Psoas muscle (tissue), 8 donors: ENCODE results near the gene NDST3. TPM values are rescaled to one million over a fixed set of nuclear protein-coding genes. Genes with fewer than 3 reads are reported as not detected.

Source experiments
- ATAC-seq, 4 donors: fragments of 200-7000 bp; cut with Tn5 transposase; one replicate each; pipeline ENCODE4 v1.9.1; 2020; ENCODE audit warnings: moderate library complexity in 3 of 4, mild to moderate bottlenecking in 2 of 4
- DNase-seq, 2 donors: peaks; one replicate each; pipeline ENCODE4 v3.0.0-alpha.2; 2020
- H3K27ac ChIP-seq: fragments of 200-600 bp; one replicate; pipeline ENCODE4 v1.8.0; 2022
- H3K27me3 ChIP-seq, 3 donors: fragments of 200-600 bp in 1 of 3; one replicate each; pipeline versions ENCODE4 v1.6.1 to v1.8.0; 2013 to 2022; ENCODE audit warnings: low read length in 2 of 3, mild to moderate bottlenecking in 2 of 3, moderate library complexity in 1 of 3; ENCODE audit not compliant: insufficient read depth in 3 of 3
- H3K36me3 ChIP-seq, 2 donors: fragments of 200-600 bp in 1 of 2; one replicate each; pipeline versions ENCODE4 v1.6.1 to v1.8.0; 2013 to 2022; ENCODE audit warnings: low read depth in 1 of 2, mild to moderate bottlenecking in 1 of 2, moderate library complexity in 1 of 2; ENCODE audit not compliant: insufficient read depth in 1 of 2
- H3K4me1 ChIP-seq: fragments of 200-600 bp; one replicate; pipeline ENCODE4 v1.8.0; 2022
- H3K4me3 ChIP-seq: fragments of 200-600 bp; one replicate; pipeline ENCODE4 v1.8.0; 2022; ENCODE audit warnings: mild to moderate bottlenecking
- H3K9me3 ChIP-seq: fragments of 200-600 bp; one replicate; pipeline ENCODE4 v1.8.0; 2022
- CTCF ChIP-seq: fragments of 200-600 bp; IDR thresholded peaks from one replicate; pipeline ENCODE4 v1.8.0; 2022; ENCODE audit warnings: antibody characterized with exemption
- WGBS, 3 donors: extraction: QIAGEN DNeasy Blood & Tissue Kit; methylation state at CpG; one replicate each; pipeline versions ENCODE4 v1.1.6 to v1.1.7; 2013; 5-methylcytosine and 5-hydroxymethylcytosine counted together
- intact Hi-C, 2 donors: fragments of 100-400 bp; cut with DNase I; formaldehyde crosslinking; loops; one replicate each; pipeline versions ENCODE4 v1.11.0 to v1.14.2; 2022
- polyA plus RNA-seq, 3 donors: library from polyadenylated mRNA; stranded (reverse); fragments of 200-250 nt; gene quantifications; one replicate each; pipeline ENCODE4 v1.2.3, GENCODE V29; 2013
- total RNA-seq, 4 donors: library from RNA; stranded (reverse); fragmentation: NEBNext Ultra II Directional in 2 of 4; extraction: Animal tissue kit (Norgen Biotek cat#: 25700) in 2 of 4; gene quantifications; one replicate each; pipeline versions ENCODE4 v1.2.1 to v1.2.4, GENCODE V29; 2021 to 2023
- donor health status: healthy with polysubstance abuse.
- donor health status: DM: no; HTN: no; CAD: no; lungs with moderate emphysema.
- donor health status: Bipolar disorder and iron deficiency.
- donor health status: healthy.
- donor health status: DM: yes; HTN: yes; CAD: no.
- donor health status: DM: no; HTN: no; CAD: no.
- donor health status: DM: no; HTN: no; CAD: no.
- donor health status: DM: yes; HTN: yes; CAD: no.

Gene NDST3
- total and polyA plus RNA-seq, 7 donors, result not detected

- WGBS, 3 donors, result 66 to 70% (median 68%) methylated on average over 2 of the region's 2 CpGs
- Histone ChIP-seq H3K4me1 (no peaks in the 10 kb centered on the region), H3K36me3 (no peaks in the 10 kb centered on the region), H3K27me3 (no peaks in the 10 kb centered on the region), H3K27ac (no peak overlapping the region), H3K4me3 (no peak overlapping the region), H3K9me3 (no peaks in the 10 kb centered on the region)
- DNase-seq (no peak), ATAC-seq (no peak)
- TF ChIP-seq CTCF, result no peak
- intact Hi-C loops, result no loop called here
These were observed 146.5 kb downstream of the NDST3 start for GRCh38 chr4:118180776-118181175.

- H3K27ac ChIP-seq, result no peak overlapping the region
- peaks cover 0 to 2% (median 0%) of the 10 kb centered on the region in 3 donors for H3K27me3 ChIP-seq
- DNase-seq, result no peak
- TF ChIP-seq CTCF, result no peak
- peaks cover 2% of the 10 kb centered on the region for H3K9me3 ChIP-seq
- intact Hi-C loops, result no loop called here
- no peak overlapping the region for H3K4me3 ChIP-seq
- no peaks in the 10 kb centered on the region for H3K36me3 ChIP-seq
- ATAC-seq, result no peak
- no peaks in the 10 kb centered on the region for H3K4me1 ChIP-seq
- 71 to 74% (median 74%) methylated on average over 2 of the region's 2 CpGs for WGBS, 3 donors
These were observed 156.6 kb downstream of the NDST3 start for GRCh38 chr4:118190903-118191302.

- no peak for TF ChIP-seq CTCF
- no peak overlapping the region for H3K27ac ChIP-seq
- DNase-seq (no peak), ATAC-seq (no peak)
- H3K4me1 ChIP-seq, result no peaks in the 10 kb centered on the region
- no peak overlapping the region for H3K4me3 ChIP-seq
- intact Hi-C loops, result no loop called here
- no peaks in the 10 kb centered on the region for H3K36me3 ChIP-seq
- peaks cover 0 to 2% (median 0%) of the 10 kb centered on the region in 3 donors for H3K27me3 ChIP-seq
- peaks cover 4% of the 10 kb centered on the region for H3K9me3 ChIP-seq
- WGBS, 3 donors, result 66 to 75% (median 73%) methylated on average over 6 of the region's 6 CpGs
These were observed 159.1 kb downstream of the NDST3 start for GRCh38 chr4:118193421-118193820.

GRCh38 chr4:118206627-118207026, 172.3 kb downstream of the NDST3 start:
- no peaks in the 10 kb centered on the region for H3K4me1 ChIP-seq
- no peak for ATAC-seq
- H3K27me3 ChIP-seq, result no peaks in the 10 kb centered on the region
- no peaks in the 10 kb centered on the region for H3K36me3 ChIP-seq
- peaks cover 7% of the 10 kb centered on the region for H3K9me3 ChIP-seq
- WGBS, 3 donors, result 80 to 87% (median 81%) methylated on average over 2 of the region's 2 CpGs
- no peak for TF ChIP-seq CTCF
- intact Hi-C loops, result no loop called here
- no peak overlapping the region for H3K27ac ChIP-seq
- DNase-seq, result no peak
- no peak overlapping the region for H3K4me3 ChIP-seq

GRCh38 chr4:118213101-118213500, 178.8 kb downstream of the NDST3 start:
- intact Hi-C loops, result no loop called here
- Histone ChIP-seq H3K9me3 (no peaks in the 10 kb centered on the region), H3K27ac (no peak overlapping the region), H3K4me3 (no peak overlapping the region), H3K4me1 (no peaks in the 10 kb centered on the region), H3K27me3 (no peaks in the 10 kb centered on the region), H3K36me3 (no peaks in the 10 kb centered on the region)
- ATAC-seq (no peak), DNase-seq (no peak)
- TF ChIP-seq CTCF, result no peak
- 78 to 87% (median 85%) methylated on average over 3 of the region's 3 CpGs for WGBS, 3 donors
